ENCODE measurements around the gene HAGH. TPM values are rescaled to one million over a fixed set of nuclear protein-coding genes. Genes with fewer than 3 reads are reported as not detected.
"Not testable (repeated sequence)": the region's sequence is repeated elsewhere in the genome, so short reads cannot be mapped to it uniquely, and the experiment has no call there.

Gene HAGH
- total RNA-seq, 1 experiment from 2014 or later = 35.9 TPM

GRCh38 chr16:1812732-1813163, 13.9 kb downstream of the HAGH start:
- peak; percentile 12 for DNase-seq (ENCODE audit: low read depth)

- DNase-seq (ENCODE audit: low read depth) = no peak
Measured at GRCh38 chr16:1810536-1810935, 16.1 kb downstream of the HAGH start.

GRCh38 chr16:1810106-1810505, 16.5 kb downstream of the HAGH start:
- DNase-seq (ENCODE audit: low read depth) = no peak

GRCh38 chr16:1809281-1809801, 17.3 kb downstream of the HAGH start:
- DNase-seq (ENCODE audit: low read depth) = no peak

GRCh38 chr16:1808691-1809090, 17.9 kb downstream of the HAGH start:
- DNase-seq (ENCODE audit: low read depth) = no peak

GRCh38 chr16:1807626-1808025, 19.0 kb downstream of the HAGH start:
- DNase-seq (ENCODE audit: low read depth) = no peak

- no peak for DNase-seq (ENCODE audit: low read depth)
Measured at GRCh38 chr16:1800701-1801100, 25.9 kb downstream of the HAGH start.

GRCh38 chr16:1799263-1799662, 27.4 kb downstream of the HAGH start:
- not testable (repeated sequence) for DNase-seq (ENCODE audit: low read depth)

GRCh38 chr16:1794908-1795666, 31.5 kb downstream of the HAGH start:
- DNase-seq (ENCODE audit: low read depth) = no peak

GRCh38 chr16:1794221-1794871, 32.3 kb downstream of the HAGH start:
- DNase-seq (ENCODE audit: low read depth) = no peak

- no peak for DNase-seq (ENCODE audit: low read depth)
Measured at GRCh38 chr16:1793578-1794220, 32.9 kb downstream of the HAGH start, which contains the start of gene IGFALS. Gene IGFALS (minus strand): TSS chr16:1793705. CDS start chr16:1793652, 53 bp downstream.

GRCh38 chr16:1792836-1793577, 33.6 kb downstream of the HAGH start:
- DNase-seq (ENCODE audit: low read depth) = no peak

- DNase-seq (ENCODE audit: low read depth) = no peak
Measured at GRCh38 chr16:1791943-1792812, 34.4 kb downstream of the HAGH start.

GRCh38 chr16:1791256-1791942, 35.2 kb downstream of the HAGH start:
- DNase-seq (ENCODE audit: low read depth) = no peak

GRCh38 chr16:1790611-1791255, 35.9 kb downstream of the HAGH start:
- DNase-seq (ENCODE audit: low read depth) = no peak

- DNase-seq (ENCODE audit: low read depth) = no peak
Measured at GRCh38 chr16:1790261-1790610, 36.4 kb downstream of the HAGH start.

- no peak for DNase-seq (ENCODE audit: low read depth)
Measured at GRCh38 chr16:1789643-1790045, 37.0 kb downstream of the HAGH start.

GRCh38 chr16:1788708-1789100, 37.9 kb downstream of the HAGH start:
- no peak for DNase-seq (ENCODE audit: low read depth)

GRCh38 chr16:1788095-1788707, 38.4 kb downstream of the HAGH start:
- DNase-seq (ENCODE audit: low read depth) = no peak

Measured in HT1080 (cell line).